Neural progenitor cell (in vitro differentiated cells): ENCODE measurements around the gene RGS5. TPM values are rescaled to one million over a fixed set of nuclear protein-coding genes. Genes with fewer than 3 reads are reported as not detected.

Experiments used
- DNase-seq: peaks from one replicate; pipeline ENCODE4 v3.0.0-alpha.2; 2016; ENCODE audit warnings: low spot score
- H2AFZ ChIP-seq: fragments of 200-600 bp; sonication (generic); replicated peaks from 2 replicates; pipeline ENCODE4 v1.6.1; 2016; ENCODE audit warnings: antibody characterized with exemption
- H3F3A ChIP-seq: fragments of 200-600 bp; sonication (generic); 2 replicates; pipeline ENCODE4 v1.6.1; 2016; ENCODE audit warnings: antibody characterized with exemption, low read depth
- H3K27ac ChIP-seq: fragments of 200-600 bp; sonication (generic); 2 replicates; pipeline ENCODE4 v1.5.1; 2016; ENCODE audit warnings: mild to moderate bottlenecking
- H3K27me3 ChIP-seq: fragments of 200-600 bp; sonication (generic); 2 replicates; pipeline ENCODE4 v1.6.1; 2016; ENCODE audit warnings: mild to moderate bottlenecking, moderate library complexity
- H3K36me3 ChIP-seq: fragments of 200-600 bp; sonication (generic); 2 replicates; pipeline ENCODE4 v1.5.1; 2016
- H3K4me1 ChIP-seq: fragments of 200-600 bp; sonication (generic); 2 replicates; pipeline ENCODE4 v1.6.1; 2016; ENCODE audit warnings: mixed run types
- H3K4me2 ChIP-seq: fragments of 200-600 bp; sonication (generic); 2 replicates; pipeline ENCODE4 v1.6.1; 2016
- H3K4me3 ChIP-seq: fragments of 200-600 bp; sonication (generic); 2 replicates; pipeline ENCODE4 v1.5.1; 2016
- H3K79me2 ChIP-seq: fragments of 200-600 bp; sonication (generic); 2 replicates; pipeline ENCODE4 v1.6.1; 2016; ENCODE audit warnings: low read depth
- H3K9ac ChIP-seq: fragments of 200-600 bp; sonication (generic); 2 replicates; pipeline ENCODE4 v1.6.1; 2016
- H3K9me3 ChIP-seq: fragments of 200-600 bp; sonication (generic); 2 replicates; pipeline ENCODE4 v1.5.1; 2016; ENCODE audit warnings: low read depth
- H4K20me1 ChIP-seq: fragments of 200-600 bp; sonication (generic); 2 replicates; pipeline ENCODE4 v1.6.1; 2016; ENCODE audit warnings: low read depth
- H3K27ac Mint-ChIP-seq: 3 replicates; pipeline ENCODE4 v1.8.0; 2021; ENCODE audit warnings: mixed read lengths
- H3K27me3 Mint-ChIP-seq: 2 replicates; pipeline ENCODE4 v1.8.0; 2022; ENCODE audit warnings: low read depth, mild to moderate bottlenecking, inconsistent platforms, moderate library complexity, mixed read lengths; ENCODE audit not compliant: insufficient read depth
- H3K36me3 Mint-ChIP-seq: 3 replicates; pipeline ENCODE4 v1.8.0; 2021; ENCODE audit warnings: mixed read lengths
- H3K4me1 Mint-ChIP-seq: 3 replicates; pipeline ENCODE4 v1.8.0; 2021; ENCODE audit warnings: mixed read lengths
- H3K4me3 Mint-ChIP-seq: 3 replicates; pipeline ENCODE4 v1.8.0; 2021; ENCODE audit warnings: mild to moderate bottlenecking, moderate library complexity, mixed read lengths
- H3K9me3 Mint-ChIP-seq: 3 replicates; pipeline ENCODE4 v1.8.0; 2020; ENCODE audit warnings: mixed read lengths
- CTCF ChIP-seq: fragments of 200-600 bp; sonication (generic); IDR thresholded peaks from 2 replicates; pipeline ENCODE4 v1.5.1; 2017; ENCODE audit warnings: antibody characterized with exemption, mild to moderate bottlenecking
- EZH2 ChIP-seq: fragments of 200-600 bp; sonication (generic); IDR thresholded peaks from 2 replicates; pipeline ENCODE4 v1.6.1; 2017; ENCODE audit warnings: antibody characterized with exemption, mild to moderate bottlenecking, moderate library complexity
- EZH2phosphoT487 ChIP-seq: fragments of 200-600 bp; sonication (generic); IDR thresholded peaks from 2 replicates; pipeline ENCODE4 v1.6.1; 2017; ENCODE audit warnings: antibody characterized with exemption
- total RNA-seq: library from RNA; depleted of rRNA; stranded (reverse); fragments of >200 nt; gene quantifications from 2 replicates; pipeline ENCODE4 v1.2.3, GENCODE V29; 2015; ENCODE audit warnings: low replicate concordance

The RGS5 gene
- total RNA-seq, 1 donor from 2014 or later: 8.0 TPM

- H3K27ac Mint-ChIP-seq: no peak overlapping the region
- Histone ChIP-seq H3K36me3 (no peaks in the 10 kb centered on the region), H3K4me1 (peaks cover 8% of the 10 kb centered on the region), H3F3A (no peaks in the 10 kb centered on the region), H3K79me2 (no peaks in the 10 kb centered on the region), H3K4me2 (no peak overlapping the region), H3K9ac (no peak overlapping the region), H3K4me3 (no peak overlapping the region), H3K27ac (no peak overlapping the region), H3K27me3 (no peaks in the 10 kb centered on the region), H2AFZ (no peak overlapping the region), H4K20me1 (no peaks in the 10 kb centered on the region), H3K9me3 (no peaks in the 10 kb centered on the region)
- H3K4me1 Mint-ChIP-seq: peaks cover 17% of the 10 kb centered on the region
- no peak for DNase-seq
- peaks cover 2% of the 10 kb centered on the region for H3K36me3 Mint-ChIP-seq
- H3K9me3 Mint-ChIP-seq: peaks cover 8% of the 10 kb centered on the region
- H3K4me3 Mint-ChIP-seq: no peak overlapping the region
- peaks cover 5% of the 10 kb centered on the region for H3K27me3 Mint-ChIP-seq
- TF ChIP-seq CTCF (no peak), EZH2phosphoT487 (no peak), EZH2 (no peak)
Measured at GRCh38 chr1:163162381-163162914, 40.3 kb downstream of the RGS5 start.

GRCh38 chr1:163161841-163162240, 40.9 kb downstream of the RGS5 start:
- no peaks in the 10 kb centered on the region for H3K9me3 ChIP-seq
- peaks cover 14% of the 10 kb centered on the region for H3K4me1 Mint-ChIP-seq
- no peak overlapping the region for H3K27ac Mint-ChIP-seq
- no peak overlapping the region for H3K4me3 Mint-ChIP-seq
- peaks cover 2% of the 10 kb centered on the region for H3K36me3 Mint-ChIP-seq
- H3K79me2 ChIP-seq: no peaks in the 10 kb centered on the region
- no peak overlapping the region for H3K27ac ChIP-seq
- H3K27me3 Mint-ChIP-seq: peaks cover 5% of the 10 kb centered on the region
- TF ChIP-seq EZH2 (no peak), CTCF (no peak), EZH2phosphoT487 (no peak)
- no peak overlapping the region for H3K9ac ChIP-seq
- H3K4me2 ChIP-seq: no peak overlapping the region
- H3F3A ChIP-seq: no peaks in the 10 kb centered on the region
- H3K27me3 ChIP-seq: no peaks in the 10 kb centered on the region
- H4K20me1 ChIP-seq: no peaks in the 10 kb centered on the region
- DNase-seq: no peak
- H2AFZ ChIP-seq: no peak overlapping the region
- H3K36me3 ChIP-seq: no peaks in the 10 kb centered on the region
- H3K4me3 ChIP-seq: no peak overlapping the region
- peaks cover 5% of the 10 kb centered on the region for H3K4me1 ChIP-seq
- H3K9me3 Mint-ChIP-seq: peaks cover 8% of the 10 kb centered on the region

- no peak for DNase-seq
- peaks cover 2% of the 10 kb centered on the region for H3K36me3 Mint-ChIP-seq
- H3K4me1 ChIP-seq: no peaks in the 10 kb centered on the region
- no peaks in the 10 kb centered on the region for H3F3A ChIP-seq
- TF ChIP-seq EZH2phosphoT487 (no peak), CTCF (no peak), EZH2 (no peak)
- H3K27me3 ChIP-seq: no peaks in the 10 kb centered on the region
- H3K79me2 ChIP-seq: no peaks in the 10 kb centered on the region
- no peaks in the 10 kb centered on the region for H3K9me3 ChIP-seq
- no peak overlapping the region for H3K4me2 ChIP-seq
- no peak overlapping the region for H2AFZ ChIP-seq
- peaks cover 8% of the 10 kb centered on the region for H3K9me3 Mint-ChIP-seq
- H3K4me1 Mint-ChIP-seq: peaks cover 12% of the 10 kb centered on the region
- no peak overlapping the region for H3K9ac ChIP-seq
- no peak overlapping the region for H3K27ac Mint-ChIP-seq
- no peak overlapping the region for H3K4me3 Mint-ChIP-seq
- H3K4me3 ChIP-seq: no peak overlapping the region
- no peak overlapping the region for H3K27ac ChIP-seq
- no peaks in the 10 kb centered on the region for H3K36me3 ChIP-seq
- H4K20me1 ChIP-seq: no peaks in the 10 kb centered on the region
- H3K27me3 Mint-ChIP-seq: peaks cover 5% of the 10 kb centered on the region
Measured at GRCh38 chr1:163161337-163161736, 41.4 kb downstream of the RGS5 start.
